HCT116 (cell line): ENCODE results near the gene TMEM255A. TPM values are rescaled to one million over a fixed set of nuclear protein-coding genes. Genes with fewer than 3 reads are reported as not detected.

Experiments used
- ATAC-seq: fragments of 200-7000 bp; cut with Tn5 transposase; 2 replicates; pipeline ENCODE4 v1.9.1; 2020; ENCODE audit warnings: mild to moderate bottlenecking, moderate library complexity
- BruUV-seq: library from RNA; stranded (reverse); fragments of 400-500 nt; replicated peaks from 2 replicates; lab custom pipeline; 2021; lab: Mats Ljungman, UMichigan
- CTCF ChIA-PET: fragments of 300-600 bp; sonication (Branson Sonifier 250); formaldehyde crosslinking; loops from one replicate; lab custom pipeline; 2021; ENCODE audit warnings: antibody characterized with exemption; lab: Charles Lee
- POLR2A ChIA-PET: fragments of 300-600, 350-600 bp; sonication (Branson Sonifier 250); formaldehyde crosslinking; loops from one replicate; lab custom pipeline; 2021; ENCODE audit warnings: antibody characterized with exemption; lab: Charles Lee
- RAD21 ChIA-PET, 2 experiments: fragments of 300-600 bp; sonication (Branson Sonifier 250); formaldehyde crosslinking; loops; one replicate each; lab custom pipeline; 2023; ENCODE audit warnings: low total read pairs in 2 of 2; ENCODE audit not compliant: uncharacterized antibody in 2 of 2, unreplicated experiment in 2 of 2, low non-redundant PET in 1 of 2; lab: Charles Lee
- DNase-seq: peaks from one replicate; pipeline ENCODE4 v3.0.0-alpha.2; 2010; ENCODE audit warnings: low read depth, low spot score
- H2AFZ ChIP-seq: fragments of 200-600 bp; shearing (Covaris generic), sonication (generic); 2 replicates; pipeline ENCODE4 v1.6.1; 2017; ENCODE audit warnings: low read depth, mixed run types, mixed read lengths, antibody characterized with exemption, low read length; ENCODE audit not compliant: poor library complexity, severe bottlenecking
- H3K27ac ChIP-seq: 2 replicates; pipeline ENCODE4 v1.5.1; 2012; ENCODE audit warnings: low read depth, low read length
- H3K27me3 ChIP-seq: fragments of 200-600 bp; sonication (generic); 2 replicates; pipeline ENCODE4 v1.6.1; 2016; ENCODE audit warnings: mixed run types, low read length, mixed read lengths; ENCODE audit not compliant: insufficient read depth
- H3K36me3 ChIP-seq, 2 experiments: fragments of 200-500 bp in 1 of 2; fragments of 200-600 bp in 1 of 2; sonication (Bioruptor generic) in 1 of 2; sonication (generic) in 1 of 2; 2 replicates each; pipeline versions ENCODE4 v1.5.1 to v1.6.1; 2014 to 2016; ENCODE audit warnings: low read length in 2 of 2, inconsistent platforms in 1 of 2, mixed read lengths in 1 of 2, mixed run types in 1 of 2; ENCODE audit not compliant: insufficient read depth in 2 of 2, control insufficient read depth in 1 of 2
- H3K4me1 ChIP-seq, 2 experiments: fragments of 200-600 bp in 1 of 2; sonication (generic) in 1 of 2; 2 replicates each; pipeline versions ENCODE4 v1.5.1 to v1.6.1; 2012 to 2017; ENCODE audit warnings: low read length in 2 of 2, inconsistent platforms in 1 of 2, mild to moderate bottlenecking in 1 of 2, mixed read lengths in 1 of 2, mixed run types in 1 of 2, moderate library complexity in 1 of 2; ENCODE audit not compliant: insufficient read depth in 2 of 2, control insufficient read depth in 1 of 2
- H3K4me2 ChIP-seq: fragments of 200-600 bp; sonication (generic); 2 replicates; pipeline ENCODE4 v1.6.1; 2017; ENCODE audit warnings: mixed run types, low read length, mixed read lengths
- H3K4me3 ChIP-seq, 2 experiments: fragments of 200-600 bp in 1 of 2; sonication (generic) in 1 of 2; replicated peaks in 1 of 2; 2 replicates each; pipeline ENCODE4 v1.5.1; 2011 to 2016; ENCODE audit warnings: low read length in 2 of 2, control low read depth in 1 of 2, low read depth in 1 of 2, mild to moderate bottlenecking in 1 of 2, mixed read lengths in 1 of 2, mixed run types in 1 of 2
- H3K79me2 ChIP-seq: fragments of 200-600 bp; sonication (generic); 2 replicates; pipeline ENCODE4 v1.6.1; 2017; ENCODE audit warnings: mild to moderate bottlenecking, mixed run types, low read length, moderate library complexity, mixed read lengths; ENCODE audit not compliant: insufficient read depth
- H3K9ac ChIP-seq: fragments of 200-600 bp; sonication (generic); 2 replicates; pipeline ENCODE4 v1.6.1; 2016; ENCODE audit warnings: low read length, mixed read lengths
- H3K9me2 ChIP-seq: fragments of 200-600 bp; sonication (generic), shearing (Covaris generic); 2 replicates; pipeline ENCODE4 v1.6.1; 2017; ENCODE audit warnings: mixed run types, mild to moderate bottlenecking, moderate library complexity; ENCODE audit not compliant: insufficient read depth
- H3K9me3 ChIP-seq, 2 experiments: fragments of 200-500 bp in 1 of 2; fragments of 200-600 bp in 1 of 2; sonication (Bioruptor generic) in 1 of 2; sonication (generic) in 1 of 2; 2 replicates each; pipeline ENCODE4 v1.6.1; 2014 to 2017; ENCODE audit warnings: low read length in 2 of 2, mixed read lengths in 2 of 2, inconsistent platforms in 1 of 2, low read depth in 1 of 2, mild to moderate bottlenecking in 1 of 2, mixed run types in 1 of 2, moderate library complexity in 1 of 2; ENCODE audit not compliant: control insufficient read depth in 1 of 2, insufficient read depth in 1 of 2
- H4K20me1 ChIP-seq: fragments of 200-600 bp; sonication (generic), shearing (Covaris generic); 2 replicates; pipeline ENCODE4 v1.6.1; 2017; ENCODE audit warnings: mixed run types, mild to moderate bottlenecking, moderate library complexity; ENCODE audit not compliant: insufficient read depth
- CBX3 ChIP-seq: IDR thresholded peaks from 2 replicates; pipeline ENCODE4 v1.6.1; 2012; ENCODE audit warnings: low read depth
- EGR1 ChIP-seq: IDR thresholded peaks from 2 replicates; pipeline ENCODE4 v1.6.1; 2012; ENCODE audit warnings: low read depth
- EZH2 ChIP-seq: fragments of 200-600 bp; sonication (generic); IDR thresholded peaks from 2 replicates; pipeline ENCODE4 v1.6.1; 2017; ENCODE audit warnings: antibody characterized with exemption, mixed run types
- JUND ChIP-seq: IDR thresholded peaks from 2 replicates; pipeline ENCODE4 v1.6.1; 2012
- POLR2AphosphoS5 ChIP-seq: IDR thresholded peaks from 2 replicates; pipeline ENCODE4 v1.6.1; 2011; ENCODE audit warnings: mild to moderate bottlenecking, low read depth, low read length, moderate library complexity
- RAD21 ChIP-seq: IDR thresholded peaks from 2 replicates; pipeline ENCODE4 v1.6.1; 2012; ENCODE audit warnings: low read depth, mild to moderate bottlenecking
- SIN3A ChIP-seq: IDR thresholded peaks from 2 replicates; pipeline ENCODE4 v1.6.1; 2012; ENCODE audit warnings: low read depth
- TCF7L2 ChIP-seq: IDR thresholded peaks from 2 replicates; pipeline ENCODE4 v1.7.0; 2011; ENCODE audit warnings: borderline replicate concordance, inconsistent platforms; ENCODE audit not compliant: insufficient read depth, insufficient read length; ENCODE audit errors: extremely low read depth
- intact Hi-C: fragments of 100-400 bp; cut with micrococcal nuclease; formaldehyde crosslinking; loops from 2 replicates; pipeline ENCODE4 v1.10.0; 2022
- total RNA-seq: library from RNA; stranded (reverse); gene quantifications from one replicate; pipeline ENCODE4 v1.2.1, GENCODE V29; 2021; ENCODE audit not compliant: unreplicated experiment
- TF ChIP-seq, protein P1 (sequence below): IDR thresholded peaks from 2 replicates; pipeline ENCODE4 v1.6.1; 2012
- TF ChIP-seq, protein P2 (sequence below), 3 experiments: fragments of 200-600 bp in 1 of 3; sonication (generic) in 1 of 3; IDR thresholded peaks in 2 of 3; conservative IDR thresholded peaks in 1 of 3; 2 replicates each; pipeline ENCODE4 v1.5.1; 2012 to 2017; ENCODE audit warnings: low read depth in 2 of 3, low read length in 2 of 3, antibody characterized with exemption in 1 of 3, borderline replicate concordance in 1 of 3, control low read depth in 1 of 3, mild to moderate bottlenecking in 1 of 3, mixed read lengths in 1 of 3, mixed run types in 1 of 3, moderate library complexity in 1 of 3; ENCODE audit not compliant: insufficient read depth in 1 of 3
- TF ChIP-seq, protein P3 (sequence below): IDR thresholded peaks from 2 replicates; pipeline ENCODE4 v1.6.1; 2012; ENCODE audit warnings: low read depth
- TF ChIP-seq, protein P4 (sequence below): IDR thresholded peaks from 2 replicates; pipeline ENCODE4 v1.6.1; 2011; ENCODE audit warnings: mild to moderate bottlenecking, low read length, moderate library complexity; ENCODE audit not compliant: insufficient replicate concordance; ENCODE audit errors: extremely low read depth

Gene TMEM255A
- total RNA-seq, 1 experiment from 2014 or later: not detected

DNA sequence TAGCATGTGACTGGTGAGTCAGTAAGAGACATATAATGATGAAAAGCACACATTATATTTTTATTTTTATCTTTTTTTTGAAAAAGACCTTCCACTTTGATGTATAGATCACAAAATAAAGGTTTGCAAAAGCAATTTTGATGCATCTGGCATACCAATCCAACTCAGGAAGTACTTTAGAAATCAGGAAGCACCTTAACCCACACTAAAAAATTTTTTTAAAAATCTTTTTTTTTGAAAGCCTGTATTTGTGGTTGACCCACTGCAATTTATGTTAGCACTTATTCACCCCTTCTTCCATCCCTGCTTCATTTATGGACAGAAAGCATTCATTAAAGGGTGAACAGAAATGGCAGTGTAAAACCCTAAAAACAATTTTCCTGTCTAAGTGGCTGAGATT lies 16.6 kb downstream of the TMEM255A start:
- Histone ChIP-seq H3K27me3 (no peaks in the 10 kb centered on the region), H4K20me1 (no peaks in the 10 kb centered on the region), H3K9ac (no peak overlapping the region), H3K9me3 (no peaks in the 10 kb centered on the region), H3K27ac (no peak overlapping the region), H3K4me1 (no peaks in the 10 kb centered on the region), H3K9me2 (no peaks in the 10 kb centered on the region), H3K79me2 (no peaks in the 10 kb centered on the region), H3K4me2 (no peak overlapping the region), H2AFZ (no peak overlapping the region), H3K36me3 (no peaks in the 10 kb centered on the region), H3K4me3 (no peak overlapping the region)
- CTCF ChIA-PET: no interaction called here
- no TSS peak for BruUV-seq
- POLR2A ChIA-PET: no interaction called here
- RAD21 ChIA-PET: no interaction called here
- intact Hi-C loops: no loop called here
- DNase-seq (no peak), ATAC-seq (no peak)
- no peak for TF ChIP-seq EZH2
- TF ChIP-seq, protein P1, sequence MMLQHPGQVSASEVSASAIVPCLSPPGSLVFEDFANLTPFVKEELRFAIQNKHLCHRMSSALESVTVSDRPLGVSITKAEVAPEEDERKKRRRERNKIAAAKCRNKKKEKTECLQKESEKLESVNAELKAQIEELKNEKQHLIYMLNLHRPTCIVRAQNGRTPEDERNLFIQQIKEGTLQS: no peak
- no peak for TF ChIP-seq TCF7L2
- TF ChIP-seq JUND: no peak
- TF ChIP-seq CBX3: no peak
- TF ChIP-seq EGR1: no peak
- TF ChIP-seq, protein P2, sequence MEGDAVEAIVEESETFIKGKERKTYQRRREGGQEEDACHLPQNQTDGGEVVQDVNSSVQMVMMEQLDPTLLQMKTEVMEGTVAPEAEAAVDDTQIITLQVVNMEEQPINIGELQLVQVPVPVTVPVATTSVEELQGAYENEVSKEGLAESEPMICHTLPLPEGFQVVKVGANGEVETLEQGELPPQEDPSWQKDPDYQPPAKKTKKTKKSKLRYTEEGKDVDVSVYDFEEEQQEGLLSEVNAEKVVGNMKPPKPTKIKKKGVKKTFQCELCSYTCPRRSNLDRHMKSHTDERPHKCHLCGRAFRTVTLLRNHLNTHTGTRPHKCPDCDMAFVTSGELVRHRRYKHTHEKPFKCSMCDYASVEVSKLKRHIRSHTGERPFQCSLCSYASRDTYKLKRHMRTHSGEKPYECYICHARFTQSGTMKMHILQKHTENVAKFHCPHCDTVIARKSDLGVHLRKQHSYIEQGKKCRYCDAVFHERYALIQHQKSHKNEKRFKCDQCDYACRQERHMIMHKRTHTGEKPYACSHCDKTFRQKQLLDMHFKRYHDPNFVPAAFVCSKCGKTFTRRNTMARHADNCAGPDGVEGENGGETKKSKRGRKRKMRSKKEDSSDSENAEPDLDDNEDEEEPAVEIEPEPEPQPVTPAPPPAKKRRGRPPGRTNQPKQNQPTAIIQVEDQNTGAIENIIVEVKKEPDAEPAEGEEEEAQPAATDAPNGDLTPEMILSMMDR (IDR thresholded peaks at IDR 0.05 in 2 of 3, conservative IDR thresholded peaks at IDR 0.05 in 1 of 3; ENCODE audit: borderline replicate concordance in 1 of 3, insufficient read depth in 1 of 3, low read depth in 2 of 3, low read length in 2 of 3): no peak
- no peak for TF ChIP-seq POLR2AphosphoS5

DNA sequence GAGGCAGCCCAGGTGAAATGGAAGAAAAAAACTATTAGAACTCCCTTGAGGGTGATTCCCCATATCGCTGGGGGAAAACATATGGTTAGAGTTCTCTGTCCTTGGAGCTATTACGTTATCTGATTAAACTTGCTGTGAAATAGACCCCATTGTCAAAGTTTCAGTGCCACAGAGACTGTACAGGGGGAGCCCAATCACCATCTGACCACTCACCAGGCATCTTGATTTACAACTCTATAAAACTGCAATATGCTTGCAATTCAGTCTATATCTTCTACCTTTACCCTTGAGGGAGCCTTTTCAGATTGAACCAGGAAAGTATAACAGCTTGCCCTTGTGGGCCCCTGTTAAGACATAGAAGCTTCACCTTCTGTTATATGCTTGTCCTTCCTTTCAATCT lies 18.2 kb downstream of the TMEM255A start:
- ChIA-PET CTCF (no interaction called here), RAD21 (no interaction called here), POLR2A (no interaction called here)
- intact Hi-C loops: no loop called here
- no peaks in the 10 kb centered on the region for H3K4me1 ChIP-seq
- no peaks in the 10 kb centered on the region for H3K9me3 ChIP-seq
- H3K9ac ChIP-seq: no peak overlapping the region
- DNase-seq (no peak), ATAC-seq (no peak)
- H4K20me1 ChIP-seq: no peaks in the 10 kb centered on the region
- no peaks in the 10 kb centered on the region for H3K36me3 ChIP-seq
- BruUV-seq: no TSS peak
- no peak overlapping the region for H2AFZ ChIP-seq
- H3K4me2 ChIP-seq: no peak overlapping the region
- H3K4me3 ChIP-seq: no peak overlapping the region
- no peaks in the 10 kb centered on the region for H3K9me2 ChIP-seq
- H3K27ac ChIP-seq: no peak overlapping the region
- no peak for TF ChIP-seq EGR1
- TF ChIP-seq POLR2AphosphoS5: no peak
- TF ChIP-seq, protein P3, sequence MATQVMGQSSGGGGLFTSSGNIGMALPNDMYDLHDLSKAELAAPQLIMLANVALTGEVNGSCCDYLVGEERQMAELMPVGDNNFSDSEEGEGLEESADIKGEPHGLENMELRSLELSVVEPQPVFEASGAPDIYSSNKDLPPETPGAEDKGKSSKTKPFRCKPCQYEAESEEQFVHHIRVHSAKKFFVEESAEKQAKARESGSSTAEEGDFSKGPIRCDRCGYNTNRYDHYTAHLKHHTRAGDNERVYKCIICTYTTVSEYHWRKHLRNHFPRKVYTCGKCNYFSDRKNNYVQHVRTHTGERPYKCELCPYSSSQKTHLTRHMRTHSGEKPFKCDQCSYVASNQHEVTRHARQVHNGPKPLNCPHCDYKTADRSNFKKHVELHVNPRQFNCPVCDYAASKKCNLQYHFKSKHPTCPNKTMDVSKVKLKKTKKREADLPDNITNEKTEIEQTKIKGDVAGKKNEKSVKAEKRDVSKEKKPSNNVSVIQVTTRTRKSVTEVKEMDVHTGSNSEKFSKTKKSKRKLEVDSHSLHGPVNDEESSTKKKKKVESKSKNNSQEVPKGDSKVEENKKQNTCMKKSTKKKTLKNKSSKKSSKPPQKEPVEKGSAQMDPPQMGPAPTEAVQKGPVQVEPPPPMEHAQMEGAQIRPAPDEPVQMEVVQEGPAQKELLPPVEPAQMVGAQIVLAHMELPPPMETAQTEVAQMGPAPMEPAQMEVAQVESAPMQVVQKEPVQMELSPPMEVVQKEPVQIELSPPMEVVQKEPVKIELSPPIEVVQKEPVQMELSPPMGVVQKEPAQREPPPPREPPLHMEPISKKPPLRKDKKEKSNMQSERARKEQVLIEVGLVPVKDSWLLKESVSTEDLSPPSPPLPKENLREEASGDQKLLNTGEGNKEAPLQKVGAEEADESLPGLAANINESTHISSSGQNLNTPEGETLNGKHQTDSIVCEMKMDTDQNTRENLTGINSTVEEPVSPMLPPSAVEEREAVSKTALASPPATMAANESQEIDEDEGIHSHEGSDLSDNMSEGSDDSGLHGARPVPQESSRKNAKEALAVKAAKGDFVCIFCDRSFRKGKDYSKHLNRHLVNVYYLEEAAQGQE: no peak
- TF ChIP-seq SIN3A: no peak
- no peak for TF ChIP-seq RAD21
- no peak for TF ChIP-seq JUND
- TF ChIP-seq, protein P4, sequence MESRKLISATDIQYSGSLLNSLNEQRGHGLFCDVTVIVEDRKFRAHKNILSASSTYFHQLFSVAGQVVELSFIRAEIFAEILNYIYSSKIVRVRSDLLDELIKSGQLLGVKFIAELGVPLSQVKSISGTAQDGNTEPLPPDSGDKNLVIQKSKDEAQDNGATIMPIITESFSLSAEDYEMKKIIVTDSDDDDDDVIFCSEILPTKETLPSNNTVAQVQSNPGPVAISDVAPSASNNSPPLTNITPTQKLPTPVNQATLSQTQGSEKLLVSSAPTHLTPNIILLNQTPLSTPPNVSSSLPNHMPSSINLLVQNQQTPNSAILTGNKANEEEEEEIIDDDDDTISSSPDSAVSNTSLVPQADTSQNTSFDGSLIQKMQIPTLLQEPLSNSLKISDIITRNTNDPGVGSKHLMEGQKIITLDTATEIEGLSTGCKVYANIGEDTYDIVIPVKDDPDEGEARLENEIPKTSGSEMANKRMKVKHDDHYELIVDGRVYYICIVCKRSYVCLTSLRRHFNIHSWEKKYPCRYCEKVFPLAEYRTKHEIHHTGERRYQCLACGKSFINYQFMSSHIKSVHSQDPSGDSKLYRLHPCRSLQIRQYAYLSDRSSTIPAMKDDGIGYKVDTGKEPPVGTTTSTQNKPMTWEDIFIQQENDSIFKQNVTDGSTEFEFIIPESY: no peak
- no peaks in the 10 kb centered on the region for H3K79me2 ChIP-seq
- no peaks in the 10 kb centered on the region for H3K27me3 ChIP-seq
